Mesenchymal stem cell (in vitro differentiated cells and primary cell): ENCODE measurements around the gene MIOX.
"Not testable (repeated sequence)": the region's sequence is repeated elsewhere in the genome, so short reads cannot be mapped to it uniquely, and the experiment has no call there.

Experiments used
- DNase-seq: peaks from one replicate; pipeline ENCODE4 v3.0.0-alpha.2; 2013
- H2AFZ ChIP-seq: one replicate; pipeline ENCODE4 v1.6.1; 2013; ENCODE audit warnings: low read depth, mild to moderate bottlenecking, control low read depth, inconsistent platforms, low read length, moderate library complexity
- H2AK5ac ChIP-seq: 2 replicates; pipeline ENCODE4 v1.6.1; 2013; ENCODE audit warnings: low read length, moderate library complexity, mild to moderate bottlenecking, inconsistent platforms; ENCODE audit not compliant: severe bottlenecking
- H2BK120ac ChIP-seq: one replicate; pipeline ENCODE4 v1.6.1; 2013; ENCODE audit warnings: low read depth, mild to moderate bottlenecking, inconsistent platforms, low read length, moderate library complexity
- H2BK12ac ChIP-seq, 2 experiments: one replicate each; pipeline ENCODE4 v1.6.1; 2013; ENCODE audit warnings: inconsistent platforms in 2 of 2, low read length in 2 of 2, mild to moderate bottlenecking in 2 of 2, moderate library complexity in 2 of 2, control low read depth in 1 of 2
- H2BK15ac ChIP-seq: one replicate; pipeline ENCODE4 v1.6.1; 2013; ENCODE audit warnings: mild to moderate bottlenecking, low read depth, inconsistent platforms; ENCODE audit not compliant: poor library complexity, severe bottlenecking
- H2BK5ac ChIP-seq: 2 replicates; pipeline ENCODE4 v1.6.1; 2013; ENCODE audit warnings: low read depth, mild to moderate bottlenecking, low read length, control low read depth, inconsistent platforms; ENCODE audit not compliant: poor library complexity, severe bottlenecking
- H3K14ac ChIP-seq, 2 experiments: one replicate each; pipeline ENCODE4 v1.6.1; 2013; ENCODE audit warnings: inconsistent platforms in 2 of 2, low read length in 2 of 2, control low read depth in 1 of 2, mild to moderate bottlenecking in 1 of 2, moderate library complexity in 1 of 2
- H3K18ac ChIP-seq, 2 experiments: one replicate each; pipeline ENCODE4 v1.6.1; 2013; ENCODE audit warnings: inconsistent platforms in 2 of 2, low read length in 2 of 2, control low read depth in 1 of 2, low read depth in 1 of 2, mild to moderate bottlenecking in 1 of 2
- H3K23ac ChIP-seq, 2 experiments: one replicate each; pipeline ENCODE4 v1.6.1; 2013; ENCODE audit warnings: inconsistent platforms in 2 of 2, low read length in 2 of 2, mild to moderate bottlenecking in 2 of 2, moderate library complexity in 2 of 2, control low read depth in 1 of 2
- H3K27ac ChIP-seq: 2 replicates; pipeline ENCODE4 v1.5.1; 2013; ENCODE audit warnings: mild to moderate bottlenecking, moderate library complexity, low read length, control low read depth, inconsistent platforms; ENCODE audit not compliant: poor library complexity, severe bottlenecking
- H3K27me3 ChIP-seq, 2 experiments: 2 replicates each; pipeline versions ENCODE4 v1.6.1 to v1.7.0; 2013; ENCODE audit warnings: low read length in 2 of 2, mild to moderate bottlenecking in 2 of 2, moderate library complexity in 2 of 2, control low read depth in 1 of 2, inconsistent platforms in 1 of 2; ENCODE audit not compliant: control insufficient read depth in 1 of 2, insufficient read depth in 1 of 2
- H3K36me3 ChIP-seq, 2 experiments: 2 replicates each; pipeline versions ENCODE4 v1.6.1 to v1.7.0; 2013; ENCODE audit warnings: low read length in 2 of 2, control low read depth in 1 of 2, inconsistent platforms in 1 of 2, low read depth in 1 of 2, mild to moderate bottlenecking in 1 of 2; ENCODE audit not compliant: insufficient read depth in 2 of 2, control insufficient read depth in 1 of 2
- H3K4ac ChIP-seq, 2 experiments: one replicate each; pipeline ENCODE4 v1.6.1; 2013; ENCODE audit warnings: inconsistent platforms in 2 of 2, low read length in 2 of 2, mild to moderate bottlenecking in 2 of 2, moderate library complexity in 2 of 2, control low read depth in 1 of 2, low read depth in 1 of 2
- H3K4me1 ChIP-seq: 2 replicates; pipeline ENCODE4 v1.6.1; 2013; ENCODE audit warnings: low read depth, low read length, control low read depth; ENCODE audit not compliant: control insufficient read depth, insufficient read depth
- H3K4me2 ChIP-seq: 2 replicates; pipeline ENCODE4 v1.6.1; 2013; ENCODE audit warnings: low read length, mild to moderate bottlenecking, inconsistent platforms; ENCODE audit not compliant: poor library complexity, severe bottlenecking
- H3K4me3 ChIP-seq, 2 experiments: 2 replicates each; pipeline versions ENCODE4 v1.5.1 to v1.7.0; 2013; ENCODE audit warnings: low read length in 2 of 2, mild to moderate bottlenecking in 2 of 2, control low read depth in 1 of 2, low read depth in 1 of 2; ENCODE audit not compliant: insufficient read depth in 1 of 2
- H3K79me1 ChIP-seq: replicated peaks from 2 replicates; pipeline ENCODE4 v1.6.1; 2013; ENCODE audit warnings: mild to moderate bottlenecking, control low read depth, low read length, inconsistent platforms; ENCODE audit not compliant: poor library complexity, severe bottlenecking
- H3K9ac ChIP-seq: 2 replicates; pipeline ENCODE4 v1.7.0; 2013; ENCODE audit warnings: mild to moderate bottlenecking, low read length, moderate library complexity
- H3K9me3 ChIP-seq: 2 replicates; pipeline ENCODE4 v1.7.0; 2013; ENCODE audit warnings: mild to moderate bottlenecking, low read length; ENCODE audit not compliant: control insufficient read depth
- H4K8ac ChIP-seq: one replicate; pipeline ENCODE4 v1.6.1; 2013; ENCODE audit warnings: inconsistent platforms, mild to moderate bottlenecking, low read length, moderate library complexity
- H4K91ac ChIP-seq: one replicate; pipeline ENCODE4 v1.6.1; 2013; ENCODE audit warnings: mild to moderate bottlenecking, low read length, inconsistent platforms
- WGBS: methylation state at CpG from one replicate; pipeline ENCODE4 v1.1.7; 2013; ENCODE audit warnings: mixed read lengths; 5-methylcytosine and 5-hydroxymethylcytosine counted together

Gene MIOX

DNA sequence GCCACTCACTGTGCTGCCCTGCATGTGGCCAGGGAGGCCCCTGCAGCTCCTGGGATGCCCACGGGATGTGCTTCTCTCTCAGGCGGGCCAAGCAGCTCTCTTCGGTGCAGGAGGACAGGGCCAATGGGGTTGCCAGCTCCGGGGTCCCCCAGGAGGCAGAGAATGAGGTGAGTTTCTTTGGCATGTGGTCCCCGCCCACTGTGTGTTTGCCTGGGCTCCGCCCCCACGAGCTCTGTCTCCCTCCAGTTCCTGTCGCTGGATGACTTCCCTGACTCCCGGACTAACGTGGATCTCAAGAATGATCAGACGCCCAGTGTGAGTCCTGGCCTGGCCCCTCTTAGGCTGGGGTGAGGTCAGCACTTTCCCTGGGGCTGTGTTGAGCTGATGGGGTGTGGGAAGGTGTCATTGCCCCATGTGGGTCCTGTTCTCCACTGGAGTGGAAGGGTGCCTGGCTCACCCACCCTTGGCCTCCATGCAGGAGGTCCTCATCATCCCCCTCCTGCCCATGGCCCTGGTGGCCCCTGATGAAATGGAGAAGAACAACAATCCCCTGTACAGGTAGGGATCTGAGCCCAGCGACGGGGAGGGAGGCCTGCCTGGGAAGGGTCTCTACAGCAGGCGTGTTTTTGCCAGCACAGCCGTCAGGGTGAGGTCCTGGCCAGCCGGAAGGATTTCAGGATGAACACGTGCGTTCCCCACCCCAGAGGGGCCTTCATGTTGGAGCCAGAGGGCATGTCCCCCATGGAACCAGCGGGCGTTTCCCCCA lies 31.0 kb downstream of the MIOX start:
- Histone ChIP-seq H3K18ac (no peak overlapping the region), H3K27me3 (no peaks in the 10 kb centered on the region), H3K36me3 (peaks cover 52 to 64% of the 10 kb centered on the region in 2 experiments), H3K4ac (no peak overlapping the region), H3K9me3 (no peaks in the 10 kb centered on the region), H2AK5ac (no peak overlapping the region), H4K8ac (no peak overlapping the region), H2AFZ (no peak overlapping the region), H3K79me1 (peaks cover 60% of the 10 kb centered on the region), H3K27ac (no peak overlapping the region), H3K23ac (no peak overlapping the region), H2BK15ac (no peak overlapping the region), H3K4me2 (no peak overlapping the region), H4K91ac (no peak overlapping the region), H2BK120ac (no peak overlapping the region), H2BK12ac (no peak overlapping the region), H3K9ac (no peak overlapping the region), H3K4me1 (peaks cover 4% of the 10 kb centered on the region), H3K4me3 (no peak overlapping the region), H2BK5ac (no peak overlapping the region), H3K14ac (no peak overlapping the region)
- WGBS, result 97% methylated on average over 20 of the region's 20 CpGs
- DNase-seq, result no peak

DNA sequence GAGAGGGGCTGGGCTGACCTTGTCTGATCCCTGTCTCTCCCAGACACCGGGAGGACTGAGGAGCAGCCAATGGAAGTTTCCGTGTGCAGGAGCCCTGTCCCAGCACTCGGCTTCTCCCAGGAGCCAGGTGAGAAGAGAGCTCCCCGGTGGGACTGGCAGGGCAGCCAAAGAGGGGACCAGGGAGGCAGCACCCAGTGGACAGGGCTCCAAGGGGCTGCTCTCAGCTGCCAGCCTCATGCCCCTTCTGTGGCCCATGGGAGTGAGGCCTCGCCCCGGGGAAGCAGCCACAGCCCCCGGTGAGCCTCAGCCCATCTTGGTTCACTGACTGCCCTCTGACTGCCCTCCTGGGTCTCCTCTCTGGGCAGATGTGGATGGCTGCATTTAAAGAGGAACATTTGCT lies 31.9 kb downstream of the MIOX start:
- H3K4me1 ChIP-seq, result peaks cover 4% of the 10 kb centered on the region
- H2BK12ac ChIP-seq, result no peak overlapping the region
- no peaks in the 10 kb centered on the region for H3K27me3 ChIP-seq
- no peak overlapping the region for H2BK120ac ChIP-seq
- 92% methylated on average over 7 of the region's 7 CpGs for WGBS
- H2AK5ac ChIP-seq, result no peak overlapping the region
- peaks cover 62 to 70% of the 10 kb centered on the region in 2 experiments for H3K36me3 ChIP-seq
- H3K4ac ChIP-seq, result no peak overlapping the region
- H3K9ac ChIP-seq, result no peak overlapping the region
- no peak overlapping the region for H3K4me3 ChIP-seq
- no peak overlapping the region for H2AFZ ChIP-seq
- no peak overlapping the region for H4K91ac ChIP-seq
- DNase-seq, result no peak
- H4K8ac ChIP-seq, result no peak overlapping the region
- no peak overlapping the region for H3K23ac ChIP-seq
- H3K14ac ChIP-seq, result no peak overlapping the region
- no peak overlapping the region for H3K18ac ChIP-seq
- H2BK5ac ChIP-seq, result no peak overlapping the region
- no peak overlapping the region for H3K27ac ChIP-seq
- no peak overlapping the region for H2BK15ac ChIP-seq
- H3K9me3 ChIP-seq, result no peaks in the 10 kb centered on the region
- H3K4me2 ChIP-seq, result no peak overlapping the region
- H3K79me1 ChIP-seq, result peaks cover 62% of the 10 kb centered on the region

GRCh38 chr22:50519151-50519550 lies 32.5 kb downstream of the MIOX start:
- no peak for DNase-seq
- Histone ChIP-seq H2BK15ac (no peak overlapping the region), H2BK5ac (no peak overlapping the region), H4K8ac (no peak overlapping the region), H3K79me1 (peaks cover 60% of the 10 kb centered on the region), H2BK12ac (no peak overlapping the region), H2AK5ac (no peak overlapping the region), H4K91ac (no peak overlapping the region), H3K4ac (no peak overlapping the region), H2BK120ac (no peak overlapping the region), H3K4me3 (no peak overlapping the region), H3K18ac (no peak overlapping the region), H3K9me3 (no peaks in the 10 kb centered on the region), H3K27ac (no peak overlapping the region), H3K23ac (no peak overlapping the region), H3K4me1 (peaks cover 9% of the 10 kb centered on the region), H2AFZ (no peak overlapping the region), H3K9ac (no peak overlapping the region), H3K27me3 (no peaks in the 10 kb centered on the region), H3K36me3 (peaks cover 66 to 75% of the 10 kb centered on the region in 2 experiments), H3K4me2 (no peak overlapping the region), H3K14ac (no peak overlapping the region)
- over 99% methylated on average over 8 of the region's 8 CpGs for WGBS

DNA sequence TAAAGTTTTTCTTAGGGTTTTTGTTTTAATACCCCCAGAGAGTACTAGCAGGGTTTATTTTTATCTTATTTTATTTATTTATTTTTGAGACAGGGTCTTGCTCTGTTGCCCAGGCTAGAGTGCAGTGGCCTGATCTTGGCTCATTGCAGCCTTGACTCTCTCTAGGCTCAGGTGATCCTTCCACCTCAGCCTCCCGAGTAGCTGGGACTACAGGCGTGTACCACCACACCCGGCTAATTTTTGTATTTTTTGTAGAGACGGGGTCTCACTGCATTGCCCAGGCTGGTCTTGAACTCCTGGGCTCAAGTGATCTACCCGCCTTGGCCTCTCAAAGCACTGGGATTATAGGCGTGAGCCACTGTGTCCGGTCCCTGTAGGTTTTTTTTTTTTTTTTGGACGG lies 33.5 kb downstream of the MIOX start:
- H3K27me3 ChIP-seq, H3K18ac ChIP-seq, DNase-seq, H3K4me2 ChIP-seq, H3K14ac ChIP-seq, H2BK120ac ChIP-seq, H3K4me3 ChIP-seq, H2BK12ac ChIP-seq, H3K9ac ChIP-seq, H3K4ac ChIP-seq, H2BK15ac ChIP-seq, H2BK5ac ChIP-seq, H3K23ac ChIP-seq, H2AFZ ChIP-seq, H2AK5ac ChIP-seq, H4K91ac ChIP-seq, H4K8ac ChIP-seq, H3K9me3 ChIP-seq, H3K27ac ChIP-seq: not testable (repeated sequence)
- H3K4me1 ChIP-seq, result peaks cover 13% of the 10 kb centered on the region
- H3K79me1 ChIP-seq, result peaks cover 51% of the 10 kb centered on the region
- 96% methylated on average over 8 of the region's 8 CpGs for WGBS
- peaks cover 66 to 73% of the 10 kb centered on the region in 2 experiments for H3K36me3 ChIP-seq
